ENCODE data around the gene ARFIP1. TPM values are rescaled to one million over a fixed set of nuclear protein-coding genes. Genes with fewer than 3 reads are reported as not detected.
"Not testable (repeated sequence)": the region's sequence is repeated elsewhere in the genome, so short reads cannot be mapped to it uniquely, and the experiment has no call there.

ARFIP1 gene
- total RNA-seq, 3 donors from 2014 or later, result 41.9 to 81.4 (median 50.1) TPM

DNA sequence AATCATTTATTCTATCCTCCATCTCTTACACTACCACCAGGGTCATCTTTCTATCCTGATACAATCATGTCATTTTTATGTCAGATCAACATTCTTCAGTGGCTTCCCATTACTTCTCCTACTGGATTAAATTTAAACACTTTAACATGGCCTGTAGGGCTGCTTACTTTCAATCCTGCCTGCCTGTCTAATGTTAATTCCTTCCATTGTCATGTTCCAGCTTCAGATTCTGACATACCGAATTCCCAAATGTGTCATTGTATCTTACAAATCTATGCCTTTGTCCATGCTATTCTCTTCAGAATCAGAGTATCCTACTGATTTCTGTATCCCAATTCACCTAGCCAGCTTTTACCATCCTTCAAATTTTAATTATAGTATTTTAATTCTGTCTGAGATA, 106.4 kb downstream of the ARFIP1 start:
- intact Hi-C loops (cut with DNase I, micrococcal nuclease), result no loop called here
- H3K4me1 ChIP-seq (ENCODE audit: low read depth), result peaks cover 9% of the 10 kb centered on the region
- TF ChIP-seq CTCF (IDR thresholded peaks at IDR 0.05), result no peak
- H3K36me3 ChIP-seq (ENCODE audit: low read depth), result no peaks in the 10 kb centered on the region
- no peaks in the 10 kb centered on the region for H3K9me3 ChIP-seq
- DNase-seq (no peak), ATAC-seq (no peak)
- H3K4me3 ChIP-seq, result no peak overlapping the region

DNA sequence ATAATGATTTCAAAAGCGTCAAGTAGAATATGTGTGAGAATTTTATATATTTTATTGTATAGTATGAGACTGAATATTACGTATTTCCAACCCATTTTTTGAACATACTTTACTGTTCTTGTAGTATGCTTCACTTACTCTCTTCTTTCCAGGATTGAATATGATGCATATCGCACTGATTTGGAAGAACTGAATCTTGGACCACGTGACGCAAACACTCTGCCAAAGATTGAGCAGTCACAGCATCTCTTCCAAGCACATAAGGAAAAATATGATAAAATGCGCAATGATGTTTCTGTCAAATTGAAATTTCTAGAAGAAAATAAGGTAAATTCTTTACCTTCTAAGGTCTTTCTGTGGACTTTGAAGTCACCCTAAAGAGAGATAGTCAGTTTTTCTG, 108.2 kb downstream of the ARFIP1 start:
- Histone ChIP-seq H3K36me3 (ENCODE audit: low read depth) (no peaks in the 10 kb centered on the region), H3K4me1 (ENCODE audit: low read depth) (peaks cover 17% of the 10 kb centered on the region), H3K4me3 (no peak overlapping the region), H3K9me3 (no peaks in the 10 kb centered on the region)
- no peak for ATAC-seq
- no peak for DNase-seq
- no peak for TF ChIP-seq CTCF (IDR thresholded peaks at IDR 0.05)
- intact Hi-C loops (cut with DNase I, micrococcal nuclease), result no loop called here

DNA sequence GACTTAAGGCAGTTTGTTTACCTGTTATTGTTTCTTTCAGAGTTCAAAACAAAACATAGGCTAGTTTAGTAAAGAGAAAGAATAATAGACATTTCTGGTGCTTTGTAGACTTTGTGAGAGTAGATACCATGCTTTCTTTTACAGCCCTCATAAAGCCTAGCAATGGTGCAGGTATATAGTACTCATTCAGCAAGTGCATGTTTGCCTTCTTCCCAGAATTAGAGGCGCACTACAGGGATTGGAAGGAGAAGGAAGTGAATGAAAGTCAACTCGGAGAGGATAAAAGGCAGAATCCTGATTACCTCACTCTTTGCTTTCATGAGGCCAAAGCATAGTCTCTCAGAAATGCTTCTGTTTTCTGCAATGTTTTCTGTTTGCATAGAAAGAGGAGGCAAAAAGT, 113.2 kb downstream of the ARFIP1 start:
- peak; percentile 95 for ATAC-seq
- no peaks in the 10 kb centered on the region for H3K9me3 ChIP-seq
- intact Hi-C loops (cut with DNase I, micrococcal nuclease), result no loop called here
- no peaks in the 10 kb centered on the region for H3K36me3 ChIP-seq (ENCODE audit: low read depth)
- H3K4me3 ChIP-seq, result no peak overlapping the region
- TF ChIP-seq CTCF (IDR thresholded peaks at IDR 0.05), result no peak
- peak in 1 of 3 donors; percentile 51 for DNase-seq
- H3K4me1 ChIP-seq (ENCODE audit: low read depth), result peaks cover 20% of the 10 kb centered on the region

DNA sequence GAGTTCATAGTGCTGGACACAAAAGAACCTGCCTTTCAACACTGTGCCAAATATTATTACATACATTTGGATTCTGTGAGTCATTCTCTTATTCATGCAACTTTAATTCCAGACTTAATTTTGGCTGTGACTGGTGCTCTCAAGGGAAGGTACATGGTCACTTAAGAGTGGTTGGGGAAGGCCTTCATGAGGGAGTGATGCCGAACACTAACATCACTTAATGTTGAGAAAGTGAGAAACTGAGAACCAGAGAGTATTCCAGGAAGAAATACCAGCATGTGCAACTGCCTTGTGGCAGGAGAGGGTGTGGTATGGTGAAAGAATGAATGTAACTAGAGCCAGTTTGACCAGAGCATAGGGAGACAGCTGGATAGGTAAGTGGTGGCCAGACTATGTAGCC, 114.9 kb downstream of the ARFIP1 start:
- ATAC-seq, result peak; percentile 62
- intact Hi-C loops (cut with DNase I, micrococcal nuclease), result no loop called here
- Histone ChIP-seq H3K36me3 (ENCODE audit: low read depth) (no peaks in the 10 kb centered on the region), H3K4me1 (ENCODE audit: low read depth) (peaks cover 20% of the 10 kb centered on the region), H3K4me3 (no peak overlapping the region), H3K9me3 (no peaks in the 10 kb centered on the region)
- peak in 1 of 3 donors; percentile 32 for DNase-seq
- TF ChIP-seq CTCF (IDR thresholded peaks at IDR 0.05), result no peak

GRCh38 chr4:152896811-152897210, 117.1 kb downstream of the ARFIP1 start:
- intact Hi-C loops (cut with DNase I, micrococcal nuclease), result no loop called here
- no peaks in the 10 kb centered on the region for H3K36me3 ChIP-seq (ENCODE audit: low read depth)
- H3K9me3 ChIP-seq, result no peaks in the 10 kb centered on the region
- H3K4me3 ChIP-seq, result no peak overlapping the region
- no peak for DNase-seq
- no peak for ATAC-seq
- TF ChIP-seq CTCF (IDR thresholded peaks at IDR 0.05), result no peak
- H3K4me1 ChIP-seq (ENCODE audit: low read depth), result peaks cover 22% of the 10 kb centered on the region

DNA sequence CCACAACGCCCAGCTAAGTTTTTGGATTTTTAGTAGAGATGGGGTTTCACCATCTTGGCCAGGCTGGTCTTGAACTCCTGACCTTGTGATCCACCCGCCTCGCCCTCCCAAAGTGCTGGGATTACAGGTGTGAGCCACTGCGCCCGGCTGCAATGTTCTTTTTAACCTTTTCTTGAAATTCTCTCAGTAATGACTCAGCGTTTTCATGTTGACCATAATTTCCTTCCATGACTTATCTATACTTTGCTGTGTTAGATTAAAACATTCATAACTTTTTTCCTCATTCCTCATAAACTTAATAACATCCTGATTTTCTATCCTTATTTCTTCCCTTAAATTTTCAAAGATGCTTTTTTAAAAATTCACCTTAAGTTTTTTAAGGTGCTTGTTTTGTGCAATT, 118.4 kb downstream of the ARFIP1 start:
- H3K9me3 ChIP-seq; H3K36me3 ChIP-seq (ENCODE audit: low read depth); ATAC-seq; intact Hi-C loops (cut with DNase I, micrococcal nuclease); DNase-seq; H3K4me3 ChIP-seq: not testable (repeated sequence)
- H3K4me1 ChIP-seq (ENCODE audit: low read depth), result peaks cover 12% of the 10 kb centered on the region
